ENCODE results near the gene CYP11A1.

The CYP11A1 gene

DNA sequence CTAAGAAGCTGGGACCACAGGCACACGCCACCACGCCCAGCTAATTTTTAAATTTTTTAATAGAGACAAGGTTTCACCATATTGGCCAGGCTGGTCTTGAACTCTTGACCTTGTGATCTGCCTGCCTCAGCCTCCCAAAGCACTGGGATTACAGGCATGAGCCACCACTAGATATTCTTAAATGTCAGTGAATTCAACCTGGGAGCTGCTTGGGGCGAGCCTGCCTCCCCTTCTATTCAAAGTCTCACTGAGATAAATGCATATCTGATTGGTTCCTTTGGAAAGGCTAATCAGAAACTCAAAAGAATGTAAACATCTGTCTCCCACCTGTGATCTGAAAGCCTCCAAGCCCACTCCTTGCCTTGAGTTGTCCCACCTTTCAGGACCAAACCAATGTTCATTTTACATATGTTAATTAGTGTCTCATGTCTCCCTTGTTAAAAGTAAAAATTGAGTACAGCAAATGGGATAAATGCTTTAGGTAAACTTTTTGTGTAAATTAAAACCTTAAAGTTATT is 15.0 kb downstream of the CYP11A1 start:
- no peak for TF ChIP-seq Cebpa-rat (IDR thresholded peaks at IDR 0.05)
- peaks cover 8 to 20% (median 14%) of the 10 kb centered on the region in 11 experiments; a peak in 18 of 22 replicates for H3K9me3 ChIP-seq (replicated peaks in 1 of 11)
- H4K20me1 ChIP-seq = no peaks in the 10 kb centered on the region
- no peaks in the 10 kb centered on the region for H3K27me3 ChIP-seq
- no peaks in the 10 kb centered on the region for H3K4me1 ChIP-seq
- no peaks in the 10 kb centered on the region for H3K36me3 ChIP-seq
- H3K4me2 ChIP-seq = no peak overlapping the region
- H3K9ac ChIP-seq = no peak overlapping the region
- H3K27ac ChIP-seq = no peak overlapping the region
- H3K4me3 ChIP-seq = no peak overlapping the region

DNA sequence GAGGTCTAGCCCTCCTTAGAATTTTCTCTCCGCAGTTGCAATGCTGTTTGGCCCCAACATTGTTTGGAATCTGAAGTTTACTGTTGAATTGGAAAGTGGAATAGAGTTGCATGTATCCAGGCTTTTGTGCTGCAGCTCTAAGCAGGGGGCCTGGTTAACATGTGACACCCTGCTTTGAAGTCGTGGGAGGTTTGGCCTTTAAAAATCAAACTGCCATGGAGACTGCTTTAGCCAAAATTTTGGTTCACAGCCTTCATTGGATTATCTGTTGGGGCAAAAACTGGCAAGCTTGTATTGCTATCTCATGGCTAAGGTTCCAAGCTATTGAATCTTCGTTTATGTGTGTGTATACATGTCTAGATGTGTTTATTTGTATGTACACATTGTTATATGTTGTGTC is 15.8 kb downstream of the CYP11A1 start:
- no peaks in the 10 kb centered on the region for H4K20me1 ChIP-seq

DNA sequence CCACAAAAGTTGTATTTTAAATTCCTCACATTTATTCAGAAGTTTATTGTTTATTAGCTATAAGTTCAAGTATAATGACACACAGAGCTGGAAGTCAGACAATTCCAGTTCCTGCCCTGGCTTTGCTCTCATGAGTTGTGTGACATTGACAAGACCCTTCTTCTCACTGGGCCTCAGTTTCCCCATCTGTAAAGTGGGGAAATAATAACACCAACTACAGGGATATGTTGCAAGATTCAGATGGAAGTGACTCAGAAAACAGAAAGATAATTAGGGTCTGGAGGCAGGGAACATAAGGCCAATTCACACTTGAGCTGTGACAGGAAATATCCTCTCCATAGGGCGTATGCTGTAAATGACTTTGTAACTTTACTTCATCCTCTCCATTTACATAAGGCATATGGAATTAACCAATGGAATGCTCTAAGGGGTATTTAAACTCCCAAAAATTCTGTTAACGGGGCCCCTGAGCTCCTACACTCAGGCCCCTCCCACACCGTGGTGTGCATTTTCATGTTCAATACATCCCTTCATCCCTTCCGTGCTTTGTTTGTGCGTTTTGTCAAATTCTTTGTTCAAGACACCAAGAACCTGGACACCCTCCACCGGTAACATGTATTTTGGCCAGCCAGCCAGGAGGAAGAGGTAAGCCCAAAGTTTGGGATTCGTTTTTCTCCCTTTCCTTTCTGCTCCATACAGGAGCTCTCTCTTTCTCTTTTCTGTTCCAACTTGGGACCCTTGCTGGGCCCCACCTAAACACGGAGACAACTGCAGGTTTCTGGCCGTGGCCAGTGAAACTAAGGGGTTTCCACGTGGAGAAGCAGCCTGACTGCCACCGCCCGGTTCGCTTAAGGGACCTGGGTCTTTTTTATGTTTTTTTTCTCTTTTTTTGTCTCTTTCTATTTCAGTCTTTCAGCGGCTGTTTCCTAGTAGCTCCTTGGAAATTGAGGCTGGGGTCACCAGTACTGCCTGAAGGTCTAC is 16.9 kb downstream of the CYP11A1 start:
- Histone ChIP-seq H3K4me3 (no peak overlapping the region), H3K9ac (no peak overlapping the region), H4K20me1 (no peaks in the 10 kb centered on the region), H3K27ac (no peak overlapping the region), H3K4me2 (no peak overlapping the region), H3K36me3 (no peaks in the 10 kb centered on the region), H3K4me1 (no peaks in the 10 kb centered on the region), H3K9me3 (replicated peaks in 1 of 11) (peaks cover 8 to 20% (median 14%) of the 10 kb centered on the region in 11 experiments; a peak in 18 of 22 replicates), H3K27me3 (no peaks in the 10 kb centered on the region)
- TF ChIP-seq Cebpa-rat (IDR thresholded peaks at IDR 0.05) = no peak

More for the DNA sequence above, 15.8 kb downstream of the CYP11A1 start:
- no peaks in the 10 kb centered on the region for H3K36me3 ChIP-seq
- H3K9ac ChIP-seq = no peak overlapping the region
- H3K27ac ChIP-seq = no peak overlapping the region
- H3K4me2 ChIP-seq = no peak overlapping the region
- no peak overlapping the region for H3K4me3 ChIP-seq
- peaks cover 8 to 20% (median 14%) of the 10 kb centered on the region in 11 experiments; a peak in 18 of 22 replicates for H3K9me3 ChIP-seq (replicated peaks in 1 of 11)
- no peaks in the 10 kb centered on the region for H3K4me1 ChIP-seq
- no peaks in the 10 kb centered on the region for H3K27me3 ChIP-seq
- TF ChIP-seq Cebpa-rat (IDR thresholded peaks at IDR 0.05) = no peak

GRCh38 chr15:74349241-74349778 is 18.1 kb downstream of the CYP11A1 start:
- Histone ChIP-seq H3K9me3 (replicated peaks in 1 of 11) (peaks cover 7 to 13% (median 11%) of the 10 kb centered on the region in 11 experiments; a peak in 18 of 22 replicates), H3K27me3 (no peaks in the 10 kb centered on the region), H4K20me1 (no peaks in the 10 kb centered on the region), H3K36me3 (no peaks in the 10 kb centered on the region), H3K4me1 (peaks cover 0 to 7% (median 4%) of the 10 kb centered on the region in 10 experiments; a peak in 7 of 20 replicates), H3K9ac (no peak overlapping the region), H3K27ac (no peak overlapping the region), H3K4me2 (no peak overlapping the region), H3K4me3 (no peak overlapping the region)
- TF ChIP-seq Cebpa-rat (IDR thresholded peaks at IDR 0.05) = no peak

- no peaks in the 10 kb centered on the region for H3K36me3 ChIP-seq
- no peaks in the 10 kb centered on the region for H3K27me3 ChIP-seq
- no peaks in the 10 kb centered on the region for H4K20me1 ChIP-seq
- H3K9me3 ChIP-seq (replicated peaks in 1 of 11) = no peaks in the 10 kb centered on the region
- no peak overlapping the region for H3K27ac ChIP-seq
- H3K4me3 ChIP-seq = no peak overlapping the region
- H3K4me2 ChIP-seq = no peak overlapping the region
- no peak overlapping the region for H3K9ac ChIP-seq
- peaks cover 0 to 7% (median 4%) of the 10 kb centered on the region in 10 experiments; a peak in 7 of 20 replicates for H3K4me1 ChIP-seq
- TF ChIP-seq Cebpa-rat (IDR thresholded peaks at IDR 0.05) = no peak
Observed at GRCh38 chr15:74347757-74348250, 19.6 kb downstream of the CYP11A1 start.

GRCh38 chr15:74345051-74345450 is 22.4 kb downstream of the CYP11A1 start:
- no peaks in the 10 kb centered on the region for H3K36me3 ChIP-seq
- H3K4me3 ChIP-seq = no peak overlapping the region
- no peak overlapping the region for H3K9ac ChIP-seq
- no peak for TF ChIP-seq Cebpa-rat (IDR thresholded peaks at IDR 0.05)
- H4K20me1 ChIP-seq = no peaks in the 10 kb centered on the region
- no peaks in the 10 kb centered on the region for H3K9me3 ChIP-seq (replicated peaks in 1 of 11)
- peaks cover 0 to 7% (median 4%) of the 10 kb centered on the region in 10 experiments; a peak in 7 of 20 replicates for H3K4me1 ChIP-seq
- no peak overlapping the region for H3K27ac ChIP-seq
- no peaks in the 10 kb centered on the region for H3K27me3 ChIP-seq
- H3K4me2 ChIP-seq = peak overlapping the region in 5 of 11 experiments; percentile 10 to 32 (median 27); a peak in 7 of 22 replicates

DNA sequence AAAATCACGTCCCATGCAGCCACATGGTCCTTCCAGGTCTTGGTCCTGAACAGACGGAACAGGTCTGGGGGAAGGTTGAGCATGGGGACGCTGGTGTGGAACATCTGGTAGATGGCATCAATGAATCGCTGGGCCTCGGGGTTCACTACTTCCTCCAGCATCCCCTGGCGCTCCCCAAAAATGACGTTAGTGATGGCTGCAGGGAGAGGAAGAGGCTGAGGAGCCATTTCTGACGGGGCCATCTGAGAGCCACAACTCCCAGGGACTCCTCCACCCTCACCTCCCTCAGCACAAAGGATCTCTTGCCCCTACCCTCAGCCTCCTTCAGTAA is 23.7 kb downstream of the CYP11A1 start:
- no peak for TF ChIP-seq Cebpa-rat (IDR thresholded peaks at IDR 0.05)
- Histone ChIP-seq H3K27me3 (no peaks in the 10 kb centered on the region), H3K4me2 (no peak overlapping the region), H3K4me1 (peaks cover 0 to 7% (median 4%) of the 10 kb centered on the region in 10 experiments; a peak in 7 of 20 replicates), H4K20me1 (no peaks in the 10 kb centered on the region), H3K9ac (no peak overlapping the region), H3K9me3 (replicated peaks in 1 of 11) (no peaks in the 10 kb centered on the region), H3K4me3 (no peak overlapping the region), H3K36me3 (no peaks in the 10 kb centered on the region), H3K27ac (no peak overlapping the region)

DNA sequence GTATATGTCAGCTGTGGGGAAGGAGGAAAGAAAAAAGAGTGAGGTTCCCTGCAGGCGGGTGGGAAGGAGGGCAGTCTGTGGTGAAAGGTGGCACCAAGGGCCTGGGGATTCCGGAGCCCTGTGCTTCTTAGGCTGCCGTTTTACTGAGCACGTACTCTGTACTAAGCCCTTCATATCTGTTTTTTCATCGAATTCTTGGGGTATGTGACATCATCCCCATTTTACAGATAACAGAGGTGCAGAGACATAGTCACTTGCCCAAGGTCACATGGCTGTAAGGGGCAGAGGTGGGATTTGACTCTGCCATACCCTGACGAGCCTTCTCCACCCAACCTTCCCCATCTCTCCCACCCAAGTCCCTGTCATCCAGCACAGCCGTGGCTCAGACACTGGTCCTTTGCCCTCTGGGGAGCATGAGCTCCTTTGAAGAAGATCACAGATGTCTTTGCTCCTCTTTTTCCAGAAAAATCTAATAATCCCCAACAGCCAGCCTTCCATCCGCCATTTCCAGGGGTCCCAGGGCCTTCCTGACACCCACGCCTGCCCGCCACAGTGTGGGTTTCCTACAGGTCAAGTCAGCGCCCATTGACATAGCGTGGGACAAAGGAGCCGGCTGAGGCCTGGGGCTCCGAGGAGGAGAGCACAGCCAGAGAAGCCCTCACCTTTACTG is 24.2 kb downstream of the CYP11A1 start:
- no peaks in the 10 kb centered on the region for H3K27me3 ChIP-seq

More for the DNA sequence above, 24.2 kb downstream of the CYP11A1 start:
- Histone ChIP-seq H3K4me1 (peaks cover 0 to 7% (median 4%) of the 10 kb centered on the region in 10 experiments; a peak in 7 of 20 replicates), H3K9me3 (replicated peaks in 1 of 11) (no peaks in the 10 kb centered on the region), H3K4me3 (no peak overlapping the region), H4K20me1 (no peaks in the 10 kb centered on the region), H3K36me3 (no peaks in the 10 kb centered on the region), H3K27ac (no peak overlapping the region), H3K4me2 (no peak overlapping the region), H3K9ac (no peak overlapping the region)
- no peak for TF ChIP-seq Cebpa-rat (IDR thresholded peaks at IDR 0.05)

Measured in BLaER1 treated with 17β-estradiol and CSF1 and Interleukin-3, amounts not matched to agents 10 nM and 100 nM (cell line).